Glutamatergic neuron (in vitro differentiated cells): ENCODE measurements around the gene EHD3. TPM values are rescaled to one million over a fixed set of nuclear protein-coding genes. Genes with fewer than 3 reads are reported as not detected.

Experiments used
- DNase-seq: peaks from one replicate; pipeline ENCODE4 v3.0.0; 2022
- H3K27ac Mint-ChIP-seq: one replicate; pipeline ENCODE4 v1.8.0; 2020; ENCODE audit warnings: mild to moderate bottlenecking, mixed read lengths, inconsistent platforms; ENCODE audit not compliant: unreplicated experiment
- H3K27me3 Mint-ChIP-seq: one replicate; pipeline ENCODE4 v1.8.0; 2020; ENCODE audit warnings: mild to moderate bottlenecking, moderate library complexity, mixed read lengths, inconsistent platforms; ENCODE audit not compliant: unreplicated experiment
- H3K36me3 Mint-ChIP-seq: one replicate; pipeline ENCODE4 v1.8.0; 2020; ENCODE audit warnings: mild to moderate bottlenecking, mixed read lengths, inconsistent platforms; ENCODE audit not compliant: unreplicated experiment
- H3K4me1 Mint-ChIP-seq: one replicate; pipeline ENCODE4 v1.8.0; 2020; ENCODE audit warnings: mild to moderate bottlenecking, low read depth, mixed read lengths, inconsistent platforms; ENCODE audit not compliant: unreplicated experiment
- H3K4me3 Mint-ChIP-seq: one replicate; pipeline ENCODE4 v1.8.0; 2020; ENCODE audit warnings: mild to moderate bottlenecking, mixed read lengths, inconsistent platforms; ENCODE audit not compliant: unreplicated experiment
- H3K9me3 Mint-ChIP-seq: one replicate; pipeline ENCODE4 v1.8.0; 2020; ENCODE audit warnings: mild to moderate bottlenecking, moderate library complexity, mixed read lengths, inconsistent platforms; ENCODE audit not compliant: unreplicated experiment
- total RNA-seq: library from RNA; stranded (reverse); fragmentation: NEBNext Ultra II Directional; extraction: Animal tissue kit (Norgen Biotek cat#: 25700); gene quantifications from one replicate; pipeline ENCODE4 v1.2.1, GENCODE V29; 2021; ENCODE audit not compliant: unreplicated experiment
- TF ChIP-seq, protein P1 (sequence below): fragments of 200-600 bp; sonication (generic); IDR thresholded peaks from one replicate; pipeline ENCODE4 v1.5.0; 2021; ENCODE audit not compliant: partially characterized antibody, unreplicated experiment

EHD3 gene
- total RNA-seq, 1 donor from 2014 or later, result 11.5 TPM

DNA sequence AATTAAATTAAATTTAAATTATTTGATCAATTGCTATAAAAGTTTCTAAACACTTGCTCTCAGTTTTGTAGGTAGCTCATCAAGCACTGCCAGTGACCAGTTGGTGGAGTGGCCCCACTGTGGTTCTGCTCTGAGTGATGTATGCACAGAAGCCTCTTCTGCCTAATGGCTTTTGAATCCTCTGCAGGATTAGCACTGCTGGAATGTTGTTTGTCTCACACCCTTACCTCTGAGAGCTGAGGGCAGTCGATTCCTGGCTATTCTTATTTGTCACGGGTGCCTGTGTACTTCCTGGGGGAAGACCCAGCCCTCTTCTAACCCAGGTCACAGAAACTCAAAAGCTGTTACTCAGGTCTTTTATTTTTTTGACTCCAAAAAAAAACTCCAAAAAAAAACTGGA is 26.2 kb upstream of the EHD3 start:
- no peaks in the 10 kb centered on the region for H3K36me3 Mint-ChIP-seq
- H3K27me3 Mint-ChIP-seq, result no peaks in the 10 kb centered on the region
- H3K27ac Mint-ChIP-seq, result no peak overlapping the region
- H3K4me1 Mint-ChIP-seq, result peaks cover 6% of the 10 kb centered on the region
- TF ChIP-seq, protein P1, sequence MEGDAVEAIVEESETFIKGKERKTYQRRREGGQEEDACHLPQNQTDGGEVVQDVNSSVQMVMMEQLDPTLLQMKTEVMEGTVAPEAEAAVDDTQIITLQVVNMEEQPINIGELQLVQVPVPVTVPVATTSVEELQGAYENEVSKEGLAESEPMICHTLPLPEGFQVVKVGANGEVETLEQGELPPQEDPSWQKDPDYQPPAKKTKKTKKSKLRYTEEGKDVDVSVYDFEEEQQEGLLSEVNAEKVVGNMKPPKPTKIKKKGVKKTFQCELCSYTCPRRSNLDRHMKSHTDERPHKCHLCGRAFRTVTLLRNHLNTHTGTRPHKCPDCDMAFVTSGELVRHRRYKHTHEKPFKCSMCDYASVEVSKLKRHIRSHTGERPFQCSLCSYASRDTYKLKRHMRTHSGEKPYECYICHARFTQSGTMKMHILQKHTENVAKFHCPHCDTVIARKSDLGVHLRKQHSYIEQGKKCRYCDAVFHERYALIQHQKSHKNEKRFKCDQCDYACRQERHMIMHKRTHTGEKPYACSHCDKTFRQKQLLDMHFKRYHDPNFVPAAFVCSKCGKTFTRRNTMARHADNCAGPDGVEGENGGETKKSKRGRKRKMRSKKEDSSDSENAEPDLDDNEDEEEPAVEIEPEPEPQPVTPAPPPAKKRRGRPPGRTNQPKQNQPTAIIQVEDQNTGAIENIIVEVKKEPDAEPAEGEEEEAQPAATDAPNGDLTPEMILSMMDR, result no peak
- H3K4me3 Mint-ChIP-seq, result no peak overlapping the region
- no peak for DNase-seq
- H3K9me3 Mint-ChIP-seq, result no peaks in the 10 kb centered on the region

DNA sequence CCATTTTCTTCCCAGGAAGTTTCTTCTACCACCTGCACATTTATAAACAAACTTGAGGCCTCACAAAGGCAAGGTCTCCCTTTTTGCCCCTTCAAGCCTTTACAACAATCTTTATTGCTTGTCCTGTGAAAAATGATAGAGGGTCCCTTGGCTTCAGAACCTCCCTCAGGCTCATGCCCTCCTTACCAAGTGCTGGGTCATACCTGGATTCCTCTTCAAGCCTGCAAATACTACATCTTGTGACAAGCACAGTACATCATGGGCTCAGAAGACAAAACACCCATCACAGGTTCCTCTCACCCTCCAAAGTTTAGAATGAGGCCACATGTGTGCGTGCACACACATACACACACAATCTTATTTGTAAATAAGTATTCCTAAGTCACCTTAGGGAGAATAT is 25.7 kb upstream of the EHD3 start:
- no peak for DNase-seq
- Mint-ChIP-seq H3K9me3 (no peaks in the 10 kb centered on the region), H3K4me1 (peaks cover 6% of the 10 kb centered on the region), H3K27me3 (no peaks in the 10 kb centered on the region), H3K4me3 (no peak overlapping the region), H3K36me3 (no peaks in the 10 kb centered on the region), H3K27ac (no peak overlapping the region)
- TF ChIP-seq, protein P1, result no peak

DNA sequence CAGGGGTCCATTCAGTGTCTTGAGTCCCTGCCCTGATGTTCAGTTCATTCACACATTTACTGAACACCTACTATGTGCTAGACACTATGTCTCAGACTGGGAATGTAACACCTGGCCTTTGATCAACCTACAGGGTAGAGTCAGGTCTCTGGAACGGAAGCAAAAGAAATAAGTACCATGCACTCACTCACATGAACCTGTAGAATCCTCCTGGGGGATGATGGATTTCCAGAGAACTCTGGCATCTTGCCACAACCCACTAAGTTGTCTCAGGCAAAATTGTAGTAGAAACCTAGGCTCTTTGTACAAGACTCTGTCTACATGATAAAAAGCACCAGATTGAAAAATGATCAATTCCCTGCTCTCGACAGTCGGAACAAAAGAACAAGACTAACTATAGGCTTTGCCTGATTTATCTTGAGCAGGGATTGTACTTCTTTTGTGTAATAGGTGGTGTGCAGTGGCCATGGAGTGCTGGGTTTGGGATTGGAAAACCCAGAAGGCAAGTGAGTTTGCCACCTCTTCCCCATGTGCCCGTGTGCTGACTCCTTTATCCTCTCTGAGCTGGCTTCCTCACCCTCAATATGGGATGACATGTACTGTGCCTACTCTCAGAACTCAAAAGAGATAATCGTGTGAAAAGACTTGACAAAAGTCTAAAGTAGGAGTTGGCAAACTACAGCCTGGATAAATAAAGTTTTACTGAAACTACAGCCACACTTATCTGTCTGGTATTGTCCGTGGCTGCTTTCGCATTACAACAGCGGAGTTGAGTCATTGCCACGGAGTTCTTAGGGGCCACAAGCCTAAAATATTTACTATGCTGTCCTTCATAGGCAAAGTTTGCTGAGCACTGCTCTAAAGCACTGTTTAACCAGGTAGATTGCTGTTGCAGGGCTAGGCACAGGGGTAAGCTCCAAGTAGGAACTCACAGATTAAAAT is 21.0 kb upstream of the EHD3 start:
- H3K36me3 Mint-ChIP-seq, result no peaks in the 10 kb centered on the region
- no peaks in the 10 kb centered on the region for H3K4me1 Mint-ChIP-seq
- H3K9me3 Mint-ChIP-seq, result no peaks in the 10 kb centered on the region
- DNase-seq, result no peak
- H3K27me3 Mint-ChIP-seq, result no peaks in the 10 kb centered on the region
- H3K27ac Mint-ChIP-seq, result no peak overlapping the region
- no peak overlapping the region for H3K4me3 Mint-ChIP-seq
- TF ChIP-seq, protein P1, result no peak

DNA sequence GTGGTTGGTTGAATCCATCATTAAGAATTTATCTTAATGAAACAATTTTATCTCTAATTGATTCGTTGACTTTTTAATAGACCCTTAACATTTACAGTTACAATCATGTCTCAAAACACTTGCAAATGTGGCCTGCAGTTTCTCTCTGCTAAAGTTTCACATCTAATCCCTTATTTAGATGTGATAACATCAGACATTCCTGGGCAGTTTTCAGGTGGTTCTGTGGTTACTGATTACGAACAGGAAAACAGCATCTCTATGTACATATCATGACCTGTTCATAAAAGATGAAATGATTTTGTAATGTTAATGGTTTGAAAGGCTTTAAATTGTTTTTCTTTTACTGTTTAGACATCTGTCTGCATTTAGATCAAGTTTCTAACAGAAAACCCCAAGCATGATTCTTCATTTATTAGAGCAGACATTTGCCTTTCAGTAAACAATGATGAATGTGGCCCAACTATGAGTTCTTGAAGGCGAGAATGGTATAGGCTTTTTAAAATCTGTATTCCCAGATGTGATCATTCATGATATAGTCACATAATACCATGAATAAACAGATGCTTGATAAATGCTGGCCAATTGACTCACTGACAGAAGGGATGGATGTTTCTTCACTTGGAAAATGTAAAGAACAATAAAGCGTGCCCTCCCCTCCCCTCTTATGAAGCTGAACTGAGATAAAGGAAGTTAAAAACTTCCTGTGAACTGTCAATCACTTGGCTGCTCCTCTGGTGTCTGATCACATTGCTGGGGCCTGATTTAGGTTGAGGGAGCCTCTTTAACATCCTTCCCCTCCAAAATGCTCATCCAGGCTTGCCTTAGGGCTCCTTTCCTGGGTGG is 20.1 kb upstream of the EHD3 start:
- Mint-ChIP-seq H3K27me3 (no peaks in the 10 kb centered on the region), H3K4me3 (no peak overlapping the region), H3K27ac (no peak overlapping the region), H3K4me1 (no peaks in the 10 kb centered on the region), H3K9me3 (no peaks in the 10 kb centered on the region), H3K36me3 (no peaks in the 10 kb centered on the region)
- no peak for DNase-seq
- TF ChIP-seq, protein P1, result no peak
